Epithelial cell of esophagus (primary cell): ENCODE results near the gene SHISA6.

Experiments used
- DNase-seq: peaks from one replicate; pipeline ENCODE4 v3.0.0; 2010; ENCODE audit warnings: low read depth
- H3K4me3 ChIP-seq: 2 replicates; pipeline ENCODE4 v1.5.1; 2011; ENCODE audit warnings: mild to moderate bottlenecking, low read length, control low read depth
- CTCF ChIP-seq: IDR thresholded peaks from 2 replicates; pipeline ENCODE4 v1.5.1; 2011; ENCODE audit warnings: low read depth, mild to moderate bottlenecking, low read length, control low read depth, inconsistent platforms; ENCODE audit not compliant: insufficient read depth; ENCODE audit errors: missing control alignments

The SHISA6 gene

GRCh38 chr17:11242411-11242810, 1.4 kb downstream of the SHISA6 start:
- H3K4me3 ChIP-seq, result no peak overlapping the region
- no peak for TF ChIP-seq CTCF
- no peak for DNase-seq

DNA sequence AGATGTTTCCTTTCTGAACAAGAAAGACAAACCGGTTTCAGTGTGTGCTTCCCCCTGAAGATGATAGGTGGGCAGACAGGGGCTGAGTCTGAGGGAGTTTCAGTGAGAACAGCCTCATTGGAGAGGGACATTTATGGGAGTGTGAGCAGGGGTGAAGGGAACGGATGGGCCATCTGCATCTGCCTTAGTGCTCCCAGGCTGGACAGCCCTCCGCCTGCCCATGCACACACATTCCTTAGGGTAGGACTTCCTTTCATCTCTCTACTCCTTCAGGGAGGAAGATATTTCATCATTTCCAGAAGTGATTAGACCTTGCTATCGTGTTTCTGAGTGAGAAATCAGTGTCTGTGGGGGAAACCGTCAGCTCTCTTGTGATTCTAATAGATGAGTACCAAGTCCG, 3.8 kb downstream of the SHISA6 start:
- no peak for DNase-seq
- H3K4me3 ChIP-seq, result no peak overlapping the region
- TF ChIP-seq CTCF, result no peak

- no peak for TF ChIP-seq CTCF
- no peak overlapping the region for H3K4me3 ChIP-seq
- no peak for DNase-seq
These were observed 4.2 kb downstream of the SHISA6 start for GRCh38 chr17:11245187-11245586.

- no peak overlapping the region for H3K4me3 ChIP-seq
- no peak for DNase-seq
- TF ChIP-seq CTCF, result no peak
These were observed 4.8 kb downstream of the SHISA6 start for GRCh38 chr17:11245791-11246190.

- TF ChIP-seq CTCF, result no peak
- H3K4me3 ChIP-seq, result no peak overlapping the region
- DNase-seq, result no peak
These were observed 9.1 kb downstream of the SHISA6 start for GRCh38 chr17:11250161-11250560.

GRCh38 chr17:11251561-11252107, 10.6 kb downstream of the SHISA6 start:
- no peak for DNase-seq
- H3K4me3 ChIP-seq, result no peak overlapping the region
- TF ChIP-seq CTCF, result no peak

DNA sequence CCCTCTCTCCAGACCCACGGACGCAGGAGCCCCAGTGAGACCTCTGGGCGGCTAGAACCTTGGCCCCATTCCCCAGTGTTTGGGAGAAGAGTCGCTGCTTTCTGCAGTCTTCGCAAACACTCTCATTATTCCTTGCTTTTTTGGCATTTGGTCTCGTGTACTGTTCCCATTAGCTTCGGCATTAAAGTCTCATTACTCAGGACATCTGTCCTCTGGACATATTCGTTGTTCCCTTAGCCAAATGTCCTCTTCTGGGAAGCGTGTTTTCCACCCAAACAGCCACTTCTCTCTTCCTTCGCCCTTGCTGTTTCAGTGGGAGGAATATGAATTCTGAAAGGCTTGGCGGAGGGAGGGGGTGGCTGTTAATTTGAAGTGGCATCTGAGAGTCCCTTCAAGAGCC, 11.1 kb downstream of the SHISA6 start:
- TF ChIP-seq CTCF, result no peak
- H3K4me3 ChIP-seq, result no peak overlapping the region

More for the DNA sequence above, 11.1 kb downstream of the SHISA6 start:
- DNase-seq, result no peak
